SU-DHL-6 (cell line): ENCODE data around the gene AOAH.

Experiments used
- H2AFZ ChIP-seq: fragments of 200-600 bp; sonication (generic); 2 replicates; pipeline ENCODE4 v1.6.1; 2014; ENCODE audit warnings: low read depth, mild to moderate bottlenecking, moderate library complexity, mixed read lengths, antibody characterized with exemption, low read length; ENCODE audit not compliant: severe bottlenecking
- H3F3A ChIP-seq: fragments of 200-600 bp; shearing (Covaris generic); 2 replicates; pipeline ENCODE4 v1.6.0; 2016; ENCODE audit warnings: antibody characterized with exemption, mild to moderate bottlenecking; ENCODE audit not compliant: insufficient read depth
- H3K27ac ChIP-seq: fragments of 200-600 bp; sonication (generic); 2 replicates; pipeline ENCODE4 v1.5.1; 2016; ENCODE audit warnings: low read depth, mild to moderate bottlenecking, low read length, moderate library complexity, mixed read lengths
- H3K27me3 ChIP-seq: fragments of 200-600 bp; sonication (generic), shearing (Covaris generic); 2 replicates; pipeline ENCODE4 v1.6.0; 2014; ENCODE audit warnings: mild to moderate bottlenecking, low read length
- H3K36me3 ChIP-seq: fragments of 200-600 bp; sonication (generic); 2 replicates; pipeline ENCODE4 v1.6.1; 2014; ENCODE audit warnings: mild to moderate bottlenecking, low read length, mixed read lengths
- H3K4me2 ChIP-seq: fragments of 300-600, 200-600 bp; shearing (Covaris generic), sonication (generic); 2 replicates; pipeline ENCODE4 v1.6.0; 2014; ENCODE audit warnings: low read length, low read depth, mild to moderate bottlenecking; ENCODE audit not compliant: poor library complexity, severe bottlenecking
- H3K4me3 ChIP-seq: fragments of 200-600 bp; sonication (generic); 2 replicates; pipeline ENCODE4 v1.5.1; 2014; ENCODE audit warnings: antibody characterized with exemption, low read length, mild to moderate bottlenecking, mixed read lengths; ENCODE audit not compliant: insufficient read depth, poor library complexity, severe bottlenecking
- H3K79me2 ChIP-seq: fragments of 200-600 bp; sonication (generic); 2 replicates; pipeline ENCODE4 v1.6.1; 2014; ENCODE audit warnings: mild to moderate bottlenecking, low read length, moderate library complexity; ENCODE audit not compliant: insufficient read depth
- H3K9ac ChIP-seq: fragments of 200-600 bp; sonication (generic); 2 replicates; pipeline ENCODE4 v1.7.0; 2014; ENCODE audit warnings: mild to moderate bottlenecking, low read length
- H3K9me2 ChIP-seq: fragments of 200-600 bp; sonication (generic); replicated peaks from 2 replicates; pipeline ENCODE4 v1.6.1; 2014; ENCODE audit warnings: low read length; ENCODE audit not compliant: insufficient read depth
- H3K9me3 ChIP-seq: fragments of 200-600 bp; sonication (generic); 2 replicates; pipeline ENCODE4 v1.6.1; 2014; ENCODE audit warnings: low read length, mixed read lengths; ENCODE audit not compliant: insufficient read depth
- H4K20me1 ChIP-seq: fragments of 200-600 bp; sonication (generic); 2 replicates; pipeline ENCODE4 v1.6.1; 2014; ENCODE audit warnings: low read depth, mild to moderate bottlenecking, antibody characterized with exemption, low read length, moderate library complexity, mixed read lengths
- EZH2phosphoT487 ChIP-seq: fragments of 200-600 bp; sonication (generic), shearing (Covaris generic); conservative IDR thresholded peaks from 2 replicates; pipeline ENCODE4 v1.6.1; 2018; ENCODE audit warnings: mild to moderate bottlenecking, antibody characterized with exemption, low read length, moderate library complexity, mixed read lengths
- TF ChIP-seq, protein P1 (sequence below): fragments of 200-600 bp; sonication (generic); IDR thresholded peaks from one replicate; pipeline ENCODE4 v1.5.1; 2017; ENCODE audit warnings: antibody characterized with exemption, mild to moderate bottlenecking, low read length, moderate library complexity; ENCODE audit not compliant: insufficient read depth, poor library complexity, severe bottlenecking

AOAH gene

DNA sequence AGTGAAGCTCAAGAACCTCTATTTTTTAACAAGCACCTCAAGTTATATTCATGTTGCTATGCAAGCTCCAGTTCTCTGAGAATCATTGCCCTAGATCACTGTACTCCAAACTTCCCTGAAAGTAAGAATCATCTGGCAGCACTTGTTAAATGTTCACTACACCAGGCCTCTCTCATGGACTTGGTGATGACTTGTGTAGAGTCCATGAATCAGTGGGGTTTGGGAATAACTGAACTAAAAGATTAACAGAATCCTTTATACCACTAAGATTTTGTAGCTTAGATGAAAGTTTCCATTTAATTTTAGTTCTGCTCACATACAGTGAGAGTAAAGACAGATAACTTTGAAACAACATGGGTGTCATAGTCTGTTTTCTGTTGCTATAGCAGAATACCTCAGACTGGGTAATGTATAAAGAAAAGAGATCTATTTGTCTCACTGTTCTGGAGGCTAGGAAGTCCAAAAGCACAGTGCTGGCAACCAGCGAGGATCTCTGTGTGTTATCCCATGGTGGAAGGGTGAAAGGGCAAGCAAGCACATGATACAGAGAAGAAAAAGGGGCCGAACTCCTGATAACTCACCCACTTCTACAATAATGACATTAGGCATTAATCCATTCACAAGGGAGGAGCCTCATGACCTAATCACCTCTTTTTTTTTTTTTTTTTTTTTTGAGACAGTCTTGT lies 27.9 kb upstream of the AOAH start:
- no peak overlapping the region for H2AFZ ChIP-seq
- no peaks in the 10 kb centered on the region for H3K79me2 ChIP-seq
- TF ChIP-seq, protein P1, sequence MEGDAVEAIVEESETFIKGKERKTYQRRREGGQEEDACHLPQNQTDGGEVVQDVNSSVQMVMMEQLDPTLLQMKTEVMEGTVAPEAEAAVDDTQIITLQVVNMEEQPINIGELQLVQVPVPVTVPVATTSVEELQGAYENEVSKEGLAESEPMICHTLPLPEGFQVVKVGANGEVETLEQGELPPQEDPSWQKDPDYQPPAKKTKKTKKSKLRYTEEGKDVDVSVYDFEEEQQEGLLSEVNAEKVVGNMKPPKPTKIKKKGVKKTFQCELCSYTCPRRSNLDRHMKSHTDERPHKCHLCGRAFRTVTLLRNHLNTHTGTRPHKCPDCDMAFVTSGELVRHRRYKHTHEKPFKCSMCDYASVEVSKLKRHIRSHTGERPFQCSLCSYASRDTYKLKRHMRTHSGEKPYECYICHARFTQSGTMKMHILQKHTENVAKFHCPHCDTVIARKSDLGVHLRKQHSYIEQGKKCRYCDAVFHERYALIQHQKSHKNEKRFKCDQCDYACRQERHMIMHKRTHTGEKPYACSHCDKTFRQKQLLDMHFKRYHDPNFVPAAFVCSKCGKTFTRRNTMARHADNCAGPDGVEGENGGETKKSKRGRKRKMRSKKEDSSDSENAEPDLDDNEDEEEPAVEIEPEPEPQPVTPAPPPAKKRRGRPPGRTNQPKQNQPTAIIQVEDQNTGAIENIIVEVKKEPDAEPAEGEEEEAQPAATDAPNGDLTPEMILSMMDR = no peak
- no peak for TF ChIP-seq EZH2phosphoT487
- H3K9ac ChIP-seq = no peak overlapping the region
- H3K4me3 ChIP-seq = no peak overlapping the region
- no peak overlapping the region for H3K4me2 ChIP-seq
- H3K9me2 ChIP-seq = no peaks in the 10 kb centered on the region
- no peaks in the 10 kb centered on the region for H3K9me3 ChIP-seq
- no peak overlapping the region for H3K27ac ChIP-seq
- H4K20me1 ChIP-seq = no peaks in the 10 kb centered on the region
- H3K27me3 ChIP-seq = 0 out of 2 replicates have a peak, but pooled peaks cover 2% of the 10 kb centered on the region
- no peaks in the 10 kb centered on the region for H3K36me3 ChIP-seq
- no peaks in the 10 kb centered on the region for H3F3A ChIP-seq

DNA sequence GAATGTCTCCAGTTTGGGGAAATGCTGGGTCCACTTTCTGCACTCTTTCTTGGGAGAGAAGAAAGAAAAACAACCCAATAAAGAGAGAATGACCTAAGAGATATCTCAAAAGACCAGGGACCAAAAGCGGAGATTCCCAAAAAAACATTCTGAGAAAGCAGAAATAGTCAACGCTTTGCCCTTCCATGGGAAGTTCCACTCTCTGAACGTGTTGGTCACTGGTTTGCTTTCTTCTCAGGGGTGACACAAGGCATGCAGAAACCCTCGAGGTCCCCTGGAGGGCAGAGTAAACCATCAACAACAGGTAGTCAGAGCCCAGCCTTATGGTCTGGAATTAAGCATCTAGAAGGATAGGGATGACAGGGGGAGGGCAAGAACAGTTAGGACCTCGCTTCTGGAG lies 26.2 kb upstream of the AOAH start:
- Histone ChIP-seq H3K36me3 (no peaks in the 10 kb centered on the region), H4K20me1 (no peaks in the 10 kb centered on the region), H3K27ac (no peak overlapping the region), H3K79me2 (no peaks in the 10 kb centered on the region), H3K4me2 (no peak overlapping the region), H3K4me3 (no peak overlapping the region), H2AFZ (no peak overlapping the region), H3K9me2 (no peaks in the 10 kb centered on the region), H3K9me3 (no peaks in the 10 kb centered on the region), H3K9ac (no peak overlapping the region), H3F3A (no peaks in the 10 kb centered on the region), H3K27me3 (0 out of 2 replicates have a peak, but pooled peaks cover 2% of the 10 kb centered on the region)
- TF ChIP-seq, protein P1 = no peak
- TF ChIP-seq EZH2phosphoT487 = no peak

DNA sequence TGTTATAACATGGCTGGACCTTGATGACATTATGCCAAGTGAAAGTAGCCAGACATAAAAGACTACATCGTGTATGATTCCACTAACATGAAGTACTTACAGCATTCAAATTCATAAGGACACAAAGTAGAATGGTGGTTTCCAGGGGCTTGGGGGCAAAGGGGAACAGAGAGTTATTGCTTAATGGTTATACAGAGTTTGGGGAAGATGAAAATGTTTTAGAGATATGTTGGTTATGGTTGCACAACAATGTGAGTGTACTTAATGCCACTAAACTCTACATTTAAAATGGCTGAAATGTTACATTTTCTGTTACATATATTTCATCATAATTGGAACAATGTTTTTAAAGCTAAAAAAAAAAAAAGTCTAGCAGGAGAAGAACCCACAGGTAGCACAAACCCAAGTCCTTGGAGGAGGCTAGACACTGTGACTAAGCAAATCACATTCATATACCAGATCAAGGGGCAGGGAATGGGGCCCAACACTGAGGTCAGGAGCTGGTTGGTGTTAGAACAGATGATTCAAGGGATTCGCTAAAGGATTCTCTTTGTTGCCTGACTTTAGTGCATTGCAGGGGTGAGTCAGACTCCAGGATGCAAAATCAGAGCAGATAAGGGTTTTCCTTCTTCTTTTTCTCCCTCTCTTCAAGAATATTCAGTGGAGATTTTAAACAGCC lies 25.1 kb upstream of the AOAH start:
- Histone ChIP-seq H3K27me3 (no peaks in the 10 kb centered on the region), H3K9ac (no peak overlapping the region), H3K36me3 (no peaks in the 10 kb centered on the region), H4K20me1 (no peaks in the 10 kb centered on the region), H3K4me2 (no peak overlapping the region), H3K4me3 (no peak overlapping the region), H3K9me3 (no peaks in the 10 kb centered on the region), H3K79me2 (no peaks in the 10 kb centered on the region), H3K27ac (no peak overlapping the region), H3F3A (no peaks in the 10 kb centered on the region), H2AFZ (no peak overlapping the region), H3K9me2 (no peaks in the 10 kb centered on the region)
- TF ChIP-seq, protein P1 = no peak
- TF ChIP-seq EZH2phosphoT487 = no peak
